Measurements from ENCODE around the gene SIGLEC5. TPM values are rescaled to one million over a fixed set of nuclear protein-coding genes. Genes with fewer than 3 reads are reported as not detected.

Gene SIGLEC5
- total and polyA plus RNA-seq, 2 of the 13 experiments (the other 11 are each of a cell fraction or from before 2014, with no cell fraction given), result not detected

DNA sequence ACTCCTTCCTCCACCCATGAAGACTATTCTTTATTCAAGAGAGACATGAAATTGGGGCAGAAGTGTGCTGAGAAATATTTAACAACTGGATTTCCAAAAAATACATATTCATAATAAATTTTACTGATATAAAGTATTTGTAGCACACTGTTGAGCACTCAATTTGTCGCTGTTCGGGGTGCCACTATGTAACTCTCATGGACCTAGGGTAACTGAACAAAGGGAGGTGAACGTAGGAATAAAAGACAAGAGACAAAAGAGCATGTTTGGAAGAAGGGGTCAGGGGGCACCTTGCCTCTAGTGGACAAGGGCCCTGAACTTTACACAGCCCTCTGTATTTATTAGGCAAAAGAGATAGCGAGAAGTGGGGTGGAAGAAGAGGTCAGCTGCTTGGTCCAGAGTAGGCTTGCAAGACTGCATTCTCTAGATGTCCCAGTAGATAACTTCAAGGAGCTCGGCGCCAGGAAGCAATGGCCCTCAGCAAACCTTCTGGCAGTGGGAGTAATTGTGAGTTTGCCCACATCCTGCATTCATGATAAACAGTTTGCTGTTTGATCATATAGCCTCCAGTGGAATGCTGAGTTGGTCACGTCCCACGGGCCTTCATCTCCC lies 63.6 kb downstream of the SIGLEC5 start (continued):
- TF ChIP-seq MIER2 (CRISPR knock-in tag; IDR thresholded peaks at IDR 0.05), result no peak
- TF ChIP-seq PHF20 (CRISPR knock-in tag; IDR thresholded peaks at IDR 0.05), result no peak
- TF ChIP-seq JDP2 (CRISPR knock-in tag; IDR thresholded peaks at IDR 0.05; ENCODE audit: borderline replicate concordance), result no peak
- TF ChIP-seq, protein P1, sequence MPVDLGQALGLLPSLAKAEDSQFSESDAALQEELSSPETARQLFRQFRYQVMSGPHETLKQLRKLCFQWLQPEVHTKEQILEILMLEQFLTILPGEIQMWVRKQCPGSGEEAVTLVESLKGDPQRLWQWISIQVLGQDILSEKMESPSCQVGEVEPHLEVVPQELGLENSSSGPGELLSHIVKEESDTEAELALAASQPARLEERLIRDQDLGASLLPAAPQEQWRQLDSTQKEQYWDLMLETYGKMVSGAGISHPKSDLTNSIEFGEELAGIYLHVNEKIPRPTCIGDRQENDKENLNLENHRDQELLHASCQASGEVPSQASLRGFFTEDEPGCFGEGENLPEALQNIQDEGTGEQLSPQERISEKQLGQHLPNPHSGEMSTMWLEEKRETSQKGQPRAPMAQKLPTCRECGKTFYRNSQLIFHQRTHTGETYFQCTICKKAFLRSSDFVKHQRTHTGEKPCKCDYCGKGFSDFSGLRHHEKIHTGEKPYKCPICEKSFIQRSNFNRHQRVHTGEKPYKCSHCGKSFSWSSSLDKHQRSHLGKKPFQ (CRISPR knock-in tag; IDR thresholded peaks at IDR 0.05; ENCODE audit: insufficient replicate concordance), result no peak
- no peak for TF ChIP-seq ZNF367 (CRISPR knock-in tag; IDR thresholded peaks at IDR 0.05; ENCODE audit: borderline replicate concordance)
- no peak for TF ChIP-seq SIX1 (CRISPR knock-in tag; IDR thresholded peaks at IDR 0.05; ENCODE audit: borderline replicate concordance)
- TF ChIP-seq REXO4 (CRISPR knock-in tag; IDR thresholded peaks at IDR 0.05; ENCODE audit: borderline replicate concordance), result no peak
- no peak for TF ChIP-seq ZNF75D (CRISPR knock-in tag; IDR thresholded peaks at IDR 0.05; ENCODE audit: borderline replicate concordance)

GRCh38 chr19:51565583-51565982 lies 64.6 kb downstream of the SIGLEC5 start:
- Histone ChIP-seq H3K9ac (ENCODE audit: insufficient read depth, low read depth, low read length) (no peak overlapping the region), H4K20me1 (ENCODE audit: insufficient read depth, low read length) (no peaks in the 10 kb centered on the region), H3K9me3 (ENCODE audit: low read length) (no peaks in the 10 kb centered on the region), H3K27me3 (ENCODE audit: control insufficient read depth in 1 of 2, insufficient read depth in 2 of 2, low read length in 2 of 2) (peaks cover 1 to 4% of the 10 kb centered on the region in 2 experiments; a peak in 2 of 5 replicates), H3K4me1 (ENCODE audit: insufficient read depth, low read length) (no peaks in the 10 kb centered on the region), H3K36me3 (replicated peaks in 1 of 2; ENCODE audit: control insufficient read depth in 1 of 2, insufficient read depth in 2 of 2, low read length in 2 of 2) (no peaks in the 10 kb centered on the region), H3K79me2 (ENCODE audit: insufficient read depth, low read length) (no peaks in the 10 kb centered on the region), H3K4me2 (ENCODE audit: low read depth, low read length) (no peak overlapping the region), H3K27ac (ENCODE audit: extremely low read length, insufficient read depth, low read length) (no peak overlapping the region), H2AFZ (ENCODE audit: low read length) (no peak overlapping the region), H3K4me3 (replicated peaks in 1 of 3; ENCODE audit: insufficient read depth in 1 of 3, low read depth in 2 of 3, low read length in 3 of 3) (no peak overlapping the region)
- ChIA-PET POLR2A (no interaction called here), CTCF (ENCODE audit: low intra/inter-chr PET ratio, low total read pairs) (no interaction called here)
- 13% methylated on average over 4 of the region's 4 CpGs for WGBS (ENCODE audit: low lambda C conversion rate)
- intact Hi-C loops (cut with micrococcal nuclease; ENCODE audit: unreplicated experiment) (no loop called here), in situ Hi-C loops (cut with HindIII; ENCODE audit: extremely low pct_ligation_motif_present, low pct_unique_long_range_greater_than_20kb) (no loop called here)
- DNase-seq (ENCODE audit: low spot score), result no peak
- ATAC-seq, result no peak
- TF ChIP-seq, protein P2, sequence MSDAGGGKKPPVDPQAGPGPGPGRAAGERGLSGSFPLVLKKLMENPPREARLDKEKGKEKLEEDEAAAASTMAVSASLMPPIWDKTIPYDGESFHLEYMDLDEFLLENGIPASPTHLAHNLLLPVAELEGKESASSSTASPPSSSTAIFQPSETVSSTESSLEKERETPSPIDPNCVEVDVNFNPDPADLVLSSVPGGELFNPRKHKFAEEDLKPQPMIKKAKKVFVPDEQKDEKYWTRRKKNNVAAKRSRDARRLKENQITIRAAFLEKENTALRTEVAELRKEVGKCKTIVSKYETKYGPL (CRISPR knock-in tag; IDR thresholded peaks at IDR 0.05), result no peak
- TF ChIP-seq JARID2 (CRISPR knock-in tag; IDR thresholded peaks at IDR 0.05; ENCODE audit: insufficient replicate concordance) (no peak), AGO2 (optimal IDR thresholded peaks at IDR 0.05; ENCODE audit: low read depth, low read length) (no peak), PAX8 (CRISPR knock-in tag; IDR thresholded peaks at IDR 0.05; ENCODE audit: borderline replicate concordance) (no peak), ZNF432 (CRISPR knock-in tag; IDR thresholded peaks at IDR 0.05; ENCODE audit: borderline replicate concordance) (no peak), ELF3 (CRISPR knock-in tag; IDR thresholded peaks at IDR 0.05) (no peak), SSRP1 (CRISPR knock-in tag; IDR thresholded peaks at IDR 0.05) (no peak)
- BruUV-seq (replicated peaks), result no TSS peak
- FAIRE-seq, result no peak
